HepG2 (cell line): ENCODE measurements around the gene DIPK1A. TPM values are rescaled to one million over a fixed set of nuclear protein-coding genes. Genes with fewer than 3 reads are reported as not detected.

Source experiments
- ATM ChIP-seq: fragments of 450-650 bp; IDR thresholded peaks from 2 replicates; pipeline ENCODE4 v1.7.1; 2017; ENCODE audit warnings: mild to moderate bottlenecking, borderline replicate concordance
- ELF1 ChIP-seq: sonication (generic); formaldehyde crosslinking; IDR thresholded peaks from 2 replicates; pipeline ENCODE4 v1.4.0; 2020; ENCODE audit warnings: missing genetic modification reagents
- GATAD2A ChIP-seq: IDR thresholded peaks from 2 replicates; pipeline ENCODE4 v1.6.1; 2016
- HDAC6 ChIP-seq: fragments of 200-600 bp; sonication (generic); IDR thresholded peaks from 2 replicates; pipeline ENCODE4 v1.7.0; 2017; ENCODE audit warnings: mild to moderate bottlenecking, antibody characterized with exemption, low read length, low read depth
- HIVEP1 ChIP-seq: sonication (generic); formaldehyde crosslinking; IDR thresholded peaks from 2 replicates; pipeline ENCODE4 v1.4.0; 2020; ENCODE audit warnings: mild to moderate bottlenecking, missing genetic modification reagents
- HMG20A ChIP-seq: IDR thresholded peaks from 2 replicates; pipeline ENCODE4 v1.6.1; 2016; ENCODE audit warnings: borderline replicate concordance
- IRF2 ChIP-seq: IDR thresholded peaks from 2 replicates; pipeline ENCODE4 v1.6.1; 2018; ENCODE audit warnings: missing genetic modification reagents, missing compliant biosample characterization
- KDM1A ChIP-seq: IDR thresholded peaks from 2 replicates; pipeline ENCODE4 v1.6.1; 2016; ENCODE audit warnings: missing compliant biosample characterization
- NR2F1 ChIP-seq, 2 experiments: fragments of 450-650 bp in 1 of 2; formaldehyde crosslinking in 1 of 2; IDR thresholded peaks; 2 replicates each; pipeline versions ENCODE4 v1.5.0 to v1.6.1; 2016 to 2020; ENCODE audit warnings: mild to moderate bottlenecking in 1 of 2, missing compliant biosample characterization in 1 of 2, missing genetic modification reagents in 1 of 2, moderate library complexity in 1 of 2
- RARA ChIP-seq: IDR thresholded peaks from 2 replicates; pipeline ENCODE4 v1.6.1; 2016; ENCODE audit warnings: missing genetic modification reagents, missing compliant biosample characterization
- ZNF292 ChIP-seq: sonication (generic); formaldehyde crosslinking; IDR thresholded peaks from 2 replicates; pipeline ENCODE4 v1.8.1; 2022; ENCODE audit warnings: mild to moderate bottlenecking, low read depth, missing genetic modification reagents, borderline replicate concordance
- ZNF746 ChIP-seq: sonication (generic); formaldehyde crosslinking; IDR thresholded peaks from 2 replicates; pipeline ENCODE4 v1.8.0; 2022; ENCODE audit warnings: mild to moderate bottlenecking, missing genetic modification reagents
- ZNF772 ChIP-seq: sonication (generic); formaldehyde crosslinking; IDR thresholded peaks from 2 replicates; pipeline ENCODE4 v1.5.0; 2020; ENCODE audit warnings: mild to moderate bottlenecking, missing genetic modification reagents
- polyA plus RNA-seq, 8 experiments: library from polyadenylated mRNA; depleted of rRNA in 3 of 8; stranded (reverse) in 7 of 8; unstranded in 1 of 8; fragments of >200 nt; fragmentation: Illumina TruSeq in 4 of 8; extraction: Trizol in 4 of 8; gene quantifications; 2 replicates each; pipeline versions ENCODE4 v1.2.1 to v1.2.3, GENCODE V29; 2011 to 2016; ENCODE audit warnings: low read depth in 4 of 8, missing spikeins in 1 of 8, mixed read lengths in 1 of 8; ENCODE audit not compliant: insufficient read depth in 1 of 8
- total RNA-seq, 5 experiments: library from RNA; depleted of rRNA; stranded (reverse); fragments of >200 nt; fragmentation: Illumina TruSeq; extraction: Trizol; gene quantifications; 2 replicates each; pipeline ENCODE4 v1.2.3, GENCODE V29; 2016; ENCODE audit warnings: low read depth in 1 of 5
- TF ChIP-seq, protein P1 (sequence below): sonication (generic); formaldehyde crosslinking; IDR thresholded peaks from 2 replicates; pipeline ENCODE4 v1.8.0; 2022; ENCODE audit warnings: missing genetic modification reagents, mild to moderate bottlenecking, moderate library complexity, borderline replicate concordance
- TF ChIP-seq, protein P2 (sequence below): IDR thresholded peaks from 2 replicates; pipeline ENCODE4 v1.6.1; 2016; ENCODE audit warnings: mild to moderate bottlenecking
- TF ChIP-seq, protein P3 (sequence below): sonication (generic); formaldehyde crosslinking; IDR thresholded peaks from 2 replicates; pipeline ENCODE4 v1.5.1; 2020; ENCODE audit warnings: mild to moderate bottlenecking, missing genetic modification reagents, borderline replicate concordance
- TF ChIP-seq, protein P4 (sequence below): sonication (generic); formaldehyde crosslinking; IDR thresholded peaks from 2 replicates; pipeline ENCODE4 v1.4.0; 2020; ENCODE audit warnings: missing genetic modification reagents, borderline replicate concordance

The DIPK1A gene
- total and polyA plus RNA-seq, 2 of the 13 experiments (the other 11 are each of a cell fraction or from before 2014, with no cell fraction given): 8.4 TPM

DNA sequence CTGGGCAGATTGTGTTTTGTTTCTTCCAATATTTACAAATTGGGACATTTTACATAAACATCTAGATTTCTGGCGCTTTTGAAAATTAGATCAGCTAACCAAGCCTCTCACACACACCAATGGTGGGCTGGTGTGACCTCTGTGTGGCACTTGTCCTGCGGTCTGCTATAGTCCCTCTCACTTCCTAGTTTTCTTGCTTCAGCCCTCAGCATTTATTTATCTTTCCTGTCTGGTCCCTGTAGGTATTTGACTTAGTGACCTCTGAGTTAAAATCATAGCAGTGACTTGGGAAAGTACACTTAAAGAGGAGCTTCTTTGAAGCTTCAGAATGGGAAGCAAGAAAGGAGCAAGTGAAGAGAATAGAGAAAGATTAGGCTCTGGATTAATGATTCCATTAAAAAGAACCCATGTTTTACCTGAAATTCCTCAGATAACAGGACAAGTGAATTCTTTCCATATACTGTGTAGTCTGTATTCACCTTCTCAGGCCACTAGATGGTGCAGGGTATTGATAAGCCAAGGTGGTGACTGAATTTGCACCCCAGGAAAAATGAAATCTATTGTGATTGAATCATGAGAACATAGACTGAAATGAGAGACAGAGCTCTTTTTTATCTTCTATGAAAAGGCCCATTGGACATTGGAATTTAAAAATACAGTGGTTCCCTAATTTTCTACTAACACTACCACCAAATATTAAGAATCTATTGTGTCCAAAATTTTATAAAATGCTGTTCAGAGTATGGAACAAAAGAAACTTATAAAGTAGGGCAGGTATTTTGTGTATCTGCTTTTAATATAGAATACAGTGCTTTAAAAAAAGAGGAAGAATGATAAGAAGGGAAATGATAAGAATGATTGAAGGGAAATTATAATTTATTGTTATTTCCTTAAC is 7.1 kb upstream of the DIPK1A start (continued):
- TF ChIP-seq, protein P1, sequence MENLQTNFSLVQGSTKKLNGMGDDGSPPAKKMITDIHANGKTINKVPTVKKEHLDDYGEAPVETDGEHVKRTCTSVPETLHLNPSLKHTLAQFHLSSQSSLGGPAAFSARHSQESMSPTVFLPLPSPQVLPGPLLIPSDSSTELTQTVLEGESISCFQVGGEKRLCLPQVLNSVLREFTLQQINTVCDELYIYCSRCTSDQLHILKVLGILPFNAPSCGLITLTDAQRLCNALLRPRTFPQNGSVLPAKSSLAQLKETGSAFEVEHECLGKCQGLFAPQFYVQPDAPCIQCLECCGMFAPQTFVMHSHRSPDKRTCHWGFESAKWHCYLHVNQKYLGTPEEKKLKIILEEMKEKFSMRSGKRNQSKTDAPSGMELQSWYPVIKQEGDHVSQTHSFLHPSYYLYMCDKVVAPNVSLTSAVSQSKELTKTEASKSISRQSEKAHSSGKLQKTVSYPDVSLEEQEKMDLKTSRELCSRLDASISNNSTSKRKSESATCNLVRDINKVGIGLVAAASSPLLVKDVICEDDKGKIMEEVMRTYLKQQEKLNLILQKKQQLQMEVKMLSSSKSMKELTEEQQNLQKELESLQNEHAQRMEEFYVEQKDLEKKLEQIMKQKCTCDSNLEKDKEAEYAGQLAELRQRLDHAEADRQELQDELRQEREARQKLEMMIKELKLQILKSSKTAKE (CRISPR knock-in tag): peak; percentile 14; the same call in 1 of the 2 replicates
- no peak for TF ChIP-seq HDAC6
- TF ChIP-seq, protein P2, sequence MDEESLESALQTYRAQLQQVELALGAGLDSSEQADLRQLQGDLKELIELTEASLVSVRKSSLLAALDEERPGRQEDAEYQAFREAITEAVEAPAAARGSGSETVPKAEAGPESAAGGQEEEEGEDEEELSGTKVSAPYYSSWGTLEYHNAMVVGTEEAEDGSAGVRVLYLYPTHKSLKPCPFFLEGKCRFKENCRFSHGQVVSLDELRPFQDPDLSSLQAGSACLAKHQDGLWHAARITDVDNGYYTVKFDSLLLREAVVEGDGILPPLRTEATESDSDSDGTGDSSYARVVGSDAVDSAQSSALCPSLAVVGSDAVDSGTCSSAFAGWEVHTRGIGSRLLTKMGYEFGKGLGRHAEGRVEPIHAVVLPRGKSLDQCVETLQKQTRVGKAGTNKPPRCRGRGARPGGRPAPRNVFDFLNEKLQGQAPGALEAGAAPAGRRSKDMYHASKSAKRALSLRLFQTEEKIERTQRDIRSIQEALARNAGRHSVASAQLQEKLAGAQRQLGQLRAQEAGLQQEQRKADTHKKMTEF (CRISPR knock-in tag): no peak
- TF ChIP-seq GATAD2A (CRISPR knock-in tag): 0 out of 2 replicates have a peak, but pooled peaks have one; percentile 17
- peak; percentile 14; the same call in 1 of the 2 replicates for TF ChIP-seq HMG20A (CRISPR knock-in tag)
- no peak for TF ChIP-seq ZNF292
- TF ChIP-seq ATM: no peak
- TF ChIP-seq IRF2 (CRISPR knock-in tag): 0 out of 2 replicates have a peak, but pooled peaks have one; percentile 21
- TF ChIP-seq KDM1A (CRISPR knock-in tag): no peak
- peak; percentile 86 for TF ChIP-seq RARA
- TF ChIP-seq ELF1 (CRISPR knock-in tag): 0 out of 2 replicates have a peak, but pooled peaks have one; percentile 28
- no peak for TF ChIP-seq ZNF772 (CRISPR knock-in tag)
- TF ChIP-seq HIVEP1: no peak
- no peak for TF ChIP-seq ZNF746 (CRISPR knock-in tag)
- peak; percentile 6 to 74; a peak in 2 of 4 replicates for TF ChIP-seq NR2F1 (CRISPR knock-in tag; IDR thresholded peaks at IDR 0.05)
- TF ChIP-seq, protein P3, sequence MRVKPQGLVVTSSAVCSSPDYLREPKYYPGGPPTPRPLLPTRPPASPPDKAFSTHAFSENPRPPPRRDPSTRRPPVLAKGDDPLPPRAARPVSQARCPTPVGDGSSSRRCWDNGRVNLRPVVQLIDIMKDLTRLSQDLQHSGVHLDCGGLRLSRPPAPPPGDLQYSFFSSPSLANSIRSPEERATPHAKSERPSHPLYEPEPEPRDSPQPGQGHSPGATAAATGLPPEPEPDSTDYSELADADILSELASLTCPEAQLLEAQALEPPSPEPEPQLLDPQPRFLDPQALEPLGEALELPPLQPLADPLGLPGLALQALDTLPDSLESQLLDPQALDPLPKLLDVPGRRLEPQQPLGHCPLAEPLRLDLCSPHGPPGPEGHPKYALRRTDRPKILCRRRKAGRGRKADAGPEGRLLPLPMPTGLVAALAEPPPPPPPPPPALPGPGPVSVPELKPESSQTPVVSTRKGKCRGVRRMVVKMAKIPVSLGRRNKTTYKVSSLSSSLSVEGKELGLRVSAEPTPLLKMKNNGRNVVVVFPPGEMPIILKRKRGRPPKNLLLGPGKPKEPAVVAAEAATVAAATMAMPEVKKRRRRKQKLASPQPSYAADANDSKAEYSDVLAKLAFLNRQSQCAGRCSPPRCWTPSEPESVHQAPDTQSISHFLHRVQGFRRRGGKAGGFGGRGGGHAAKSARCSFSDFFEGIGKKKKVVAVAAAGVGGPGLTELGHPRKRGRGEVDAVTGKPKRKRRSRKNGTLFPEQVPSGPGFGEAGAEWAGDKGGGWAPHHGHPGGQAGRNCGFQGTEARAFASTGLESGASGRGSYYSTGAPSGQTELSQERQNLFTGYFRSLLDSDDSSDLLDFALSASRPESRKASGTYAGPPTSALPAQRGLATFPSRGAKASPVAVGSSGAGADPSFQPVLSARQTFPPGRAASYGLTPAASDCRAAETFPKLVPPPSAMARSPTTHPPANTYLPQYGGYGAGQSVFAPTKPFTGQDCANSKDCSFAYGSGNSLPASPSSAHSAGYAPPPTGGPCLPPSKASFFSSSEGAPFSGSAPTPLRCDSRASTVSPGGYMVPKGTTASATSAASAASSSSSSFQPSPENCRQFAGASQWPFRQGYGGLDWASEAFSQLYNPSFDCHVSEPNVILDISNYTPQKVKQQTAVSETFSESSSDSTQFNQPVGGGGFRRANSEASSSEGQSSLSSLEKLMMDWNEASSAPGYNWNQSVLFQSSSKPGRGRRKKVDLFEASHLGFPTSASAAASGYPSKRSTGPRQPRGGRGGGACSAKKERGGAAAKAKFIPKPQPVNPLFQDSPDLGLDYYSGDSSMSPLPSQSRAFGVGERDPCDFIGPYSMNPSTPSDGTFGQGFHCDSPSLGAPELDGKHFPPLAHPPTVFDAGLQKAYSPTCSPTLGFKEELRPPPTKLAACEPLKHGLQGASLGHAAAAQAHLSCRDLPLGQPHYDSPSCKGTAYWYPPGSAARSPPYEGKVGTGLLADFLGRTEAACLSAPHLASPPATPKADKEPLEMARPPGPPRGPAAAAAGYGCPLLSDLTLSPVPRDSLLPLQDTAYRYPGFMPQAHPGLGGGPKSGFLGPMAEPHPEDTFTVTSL: peak; percentile 48; the same call in 1 of the 2 replicates
- TF ChIP-seq, protein P4, sequence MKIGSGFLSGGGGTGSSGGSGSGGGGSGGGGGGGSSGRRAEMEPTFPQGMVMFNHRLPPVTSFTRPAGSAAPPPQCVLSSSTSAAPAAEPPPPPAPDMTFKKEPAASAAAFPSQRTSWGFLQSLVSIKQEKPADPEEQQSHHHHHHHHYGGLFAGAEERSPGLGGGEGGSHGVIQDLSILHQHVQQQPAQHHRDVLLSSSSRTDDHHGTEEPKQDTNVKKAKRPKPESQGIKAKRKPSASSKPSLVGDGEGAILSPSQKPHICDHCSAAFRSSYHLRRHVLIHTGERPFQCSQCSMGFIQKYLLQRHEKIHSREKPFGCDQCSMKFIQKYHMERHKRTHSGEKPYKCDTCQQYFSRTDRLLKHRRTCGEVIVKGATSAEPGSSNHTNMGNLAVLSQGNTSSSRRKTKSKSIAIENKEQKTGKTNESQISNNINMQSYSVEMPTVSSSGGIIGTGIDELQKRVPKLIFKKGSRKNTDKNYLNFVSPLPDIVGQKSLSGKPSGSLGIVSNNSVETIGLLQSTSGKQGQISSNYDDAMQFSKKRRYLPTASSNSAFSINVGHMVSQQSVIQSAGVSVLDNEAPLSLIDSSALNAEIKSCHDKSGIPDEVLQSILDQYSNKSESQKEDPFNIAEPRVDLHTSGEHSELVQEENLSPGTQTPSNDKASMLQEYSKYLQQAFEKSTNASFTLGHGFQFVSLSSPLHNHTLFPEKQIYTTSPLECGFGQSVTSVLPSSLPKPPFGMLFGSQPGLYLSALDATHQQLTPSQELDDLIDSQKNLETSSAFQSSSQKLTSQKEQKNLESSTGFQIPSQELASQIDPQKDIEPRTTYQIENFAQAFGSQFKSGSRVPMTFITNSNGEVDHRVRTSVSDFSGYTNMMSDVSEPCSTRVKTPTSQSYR (CRISPR knock-in tag): no peak
